Measurements from ENCODE around the gene NRCAM. TPM values are rescaled to one million over a fixed set of nuclear protein-coding genes. Genes with fewer than 3 reads are reported as not detected.
"Not testable (repeated sequence)": the region's sequence is repeated elsewhere in the genome, so short reads cannot be mapped to it uniquely, and the experiment has no call there.

The NRCAM gene
- polyA plus RNA-seq, 1 donor from 2014 or later = 0.49 TPM

GRCh38 chr7:108374899-108375298, 81.3 kb downstream of the NRCAM start:
- peaks cover 0 to 1% (median 0%) of the 10 kb centered on the region in 3 donors for H3K4me1 Mint-ChIP-seq
- no peak overlapping the region for H3K4me3 Mint-ChIP-seq
- no peaks in the 10 kb centered on the region for H3K27me3 Mint-ChIP-seq
- H3K27ac Mint-ChIP-seq = no peak overlapping the region
- peaks cover 2% of the 10 kb centered on the region for H3K36me3 Mint-ChIP-seq
- H3K9me3 Mint-ChIP-seq = peaks cover 0 to 2% (median 2%) of the 10 kb centered on the region in 3 donors

GRCh38 chr7:108372618-108373017, 83.6 kb downstream of the NRCAM start:
- Mint-ChIP-seq H3K4me1 (peaks cover 0 to 1% (median 0%) of the 10 kb centered on the region in 3 donors), H3K9me3 (peaks cover 0 to 2% (median 2%) of the 10 kb centered on the region in 3 donors)

GRCh38 chr7:108370616-108371015, 85.6 kb downstream of the NRCAM start:
- H3K36me3 Mint-ChIP-seq = peaks cover 2% of the 10 kb centered on the region
- H3K4me3 Mint-ChIP-seq = no peak overlapping the region
- H3K4me1 Mint-ChIP-seq = peaks cover 2 to 5% (median 3%) of the 10 kb centered on the region in 3 donors
- H3K27ac Mint-ChIP-seq = no peak overlapping the region
- peaks cover 0 to 2% (median 2%) of the 10 kb centered on the region in 3 donors for H3K9me3 Mint-ChIP-seq
- peaks cover 3% of the 10 kb centered on the region for H3K27me3 Mint-ChIP-seq

More at GRCh38 chr7:108372618-108373017, 83.6 kb downstream of the NRCAM start:
- H3K4me3 Mint-ChIP-seq = no peak overlapping the region
- H3K27me3 Mint-ChIP-seq = no peaks in the 10 kb centered on the region
- peaks cover 2% of the 10 kb centered on the region for H3K36me3 Mint-ChIP-seq
- no peak overlapping the region for H3K27ac Mint-ChIP-seq

- peaks cover 2% of the 10 kb centered on the region for H3K36me3 Mint-ChIP-seq
- H3K4me1 Mint-ChIP-seq = peaks cover 2 to 5% (median 3%) of the 10 kb centered on the region in 3 donors
- peaks cover 2% of the 10 kb centered on the region in 3 donors for H3K9me3 Mint-ChIP-seq
- H3K27ac Mint-ChIP-seq = no peak overlapping the region
- no peak overlapping the region for H3K4me3 Mint-ChIP-seq
- H3K27me3 Mint-ChIP-seq = peaks cover 3% of the 10 kb centered on the region
Measured at GRCh38 chr7:108368466-108368865, 87.8 kb downstream of the NRCAM start.

- no peak overlapping the region for H3K27ac Mint-ChIP-seq
- peaks cover 2% of the 10 kb centered on the region for H3K36me3 Mint-ChIP-seq
- no peak overlapping the region for H3K4me3 Mint-ChIP-seq
- H3K9me3 Mint-ChIP-seq = peaks cover 1 to 5% (median 2%) of the 10 kb centered on the region in 3 donors
- peaks cover 2 to 5% (median 2%) of the 10 kb centered on the region in 3 donors for H3K4me1 Mint-ChIP-seq
- H3K27me3 Mint-ChIP-seq = peaks cover 3% of the 10 kb centered on the region
Measured at GRCh38 chr7:108367946-108368345, 88.3 kb downstream of the NRCAM start.

- Mint-ChIP-seq H3K4me3 (no peak overlapping the region), H3K9me3 (peaks cover 0 to 5% (median 2%) of the 10 kb centered on the region in 3 donors), H3K4me1 (peaks cover 2 to 5% (median 3%) of the 10 kb centered on the region in 3 donors), H3K27ac (no peak overlapping the region), H3K27me3 (peaks cover 3% of the 10 kb centered on the region), H3K36me3 (peaks cover 2% of the 10 kb centered on the region)
Measured at GRCh38 chr7:108367314-108367713, 88.9 kb downstream of the NRCAM start.

- H3K4me3 Mint-ChIP-seq = no peak overlapping the region
- no peak overlapping the region for H3K27ac Mint-ChIP-seq
- H3K27me3 Mint-ChIP-seq = peaks cover 3% of the 10 kb centered on the region
- peaks cover 10 to 22% (median 22%) of the 10 kb centered on the region in 3 donors for H3K4me1 Mint-ChIP-seq
- peaks cover 0 to 5% (median 0%) of the 10 kb centered on the region in 3 donors for H3K9me3 Mint-ChIP-seq
- no peaks in the 10 kb centered on the region for H3K36me3 Mint-ChIP-seq
Measured at GRCh38 chr7:108363659-108364058, 92.6 kb downstream of the NRCAM start.

GRCh38 chr7:108360058-108360800, 96.0 kb downstream of the NRCAM start:
- Mint-ChIP-seq H3K4me1 (peaks cover 8 to 20% (median 17%) of the 10 kb centered on the region in 3 donors), H3K9me3 (peaks cover 0 to 5% (median 0%) of the 10 kb centered on the region in 3 donors), H3K27me3 (no peaks in the 10 kb centered on the region), H3K36me3 (no peaks in the 10 kb centered on the region), H3K4me3 (peak overlapping the region in 1 of 4 donors; percentile 67), H3K27ac (peak overlapping the region in 2 of 3 donors; percentile 1 to 36)

- Mint-ChIP-seq H3K27me3 (no peaks in the 10 kb centered on the region), H3K4me1 (peaks cover 8 to 20% (median 17%) of the 10 kb centered on the region in 3 donors), H3K9me3 (peaks cover 0 to 3% (median 0%) of the 10 kb centered on the region in 3 donors), H3K27ac (no peak overlapping the region), H3K4me3 (no peak overlapping the region), H3K36me3 (no peaks in the 10 kb centered on the region)
Measured at GRCh38 chr7:108358553-108358952, 97.7 kb downstream of the NRCAM start.

GRCh38 chr7:108351729-108352131, 104.5 kb downstream of the NRCAM start:
- H3K36me3 Mint-ChIP-seq = no peaks in the 10 kb centered on the region
- H3K4me1 Mint-ChIP-seq = no peaks in the 10 kb centered on the region
- no peak overlapping the region for H3K27ac Mint-ChIP-seq
- H3K27me3 Mint-ChIP-seq = peaks cover 2% of the 10 kb centered on the region
- no peak overlapping the region for H3K4me3 Mint-ChIP-seq
- no peaks in the 10 kb centered on the region for H3K9me3 Mint-ChIP-seq

GRCh38 chr7:108348913-108349312, 107.3 kb downstream of the NRCAM start:
- H3K27me3 Mint-ChIP-seq = peaks cover 2% of the 10 kb centered on the region
- no peak overlapping the region for H3K4me3 Mint-ChIP-seq
- H3K9me3 Mint-ChIP-seq = no peaks in the 10 kb centered on the region
- no peak overlapping the region for H3K27ac Mint-ChIP-seq
- H3K36me3 Mint-ChIP-seq = no peaks in the 10 kb centered on the region
- H3K4me1 Mint-ChIP-seq = no peaks in the 10 kb centered on the region

- no peaks in the 10 kb centered on the region for H3K9me3 Mint-ChIP-seq
- H3K4me3 Mint-ChIP-seq = no peak overlapping the region
- no peak overlapping the region for H3K27ac Mint-ChIP-seq
- H3K36me3 Mint-ChIP-seq = no peaks in the 10 kb centered on the region
- no peaks in the 10 kb centered on the region for H3K4me1 Mint-ChIP-seq
- H3K27me3 Mint-ChIP-seq = peaks cover 2% of the 10 kb centered on the region
Measured at GRCh38 chr7:108347616-108348015, 108.6 kb downstream of the NRCAM start.

- Mint-ChIP-seq H3K27ac (no peak overlapping the region), H3K27me3 (peaks cover 2% of the 10 kb centered on the region), H3K36me3 (no peaks in the 10 kb centered on the region), H3K9me3 (no peaks in the 10 kb centered on the region), H3K4me3 (no peak overlapping the region), H3K4me1 (no peaks in the 10 kb centered on the region)
Measured at GRCh38 chr7:108345710-108346336, 110.4 kb downstream of the NRCAM start.

- no peak overlapping the region for H3K4me3 Mint-ChIP-seq
- H3K36me3 Mint-ChIP-seq = peaks cover 3% of the 10 kb centered on the region
- H3K27ac Mint-ChIP-seq = no peak overlapping the region
- peaks cover 0 to 2% (median 0%) of the 10 kb centered on the region in 3 donors for H3K9me3 Mint-ChIP-seq
- H3K27me3 Mint-ChIP-seq = peaks cover 3% of the 10 kb centered on the region
- no peaks in the 10 kb centered on the region for H3K4me1 Mint-ChIP-seq
Measured at GRCh38 chr7:108340856-108341411, 115.3 kb downstream of the NRCAM start.

GRCh38 chr7:108340406-108340805, 115.8 kb downstream of the NRCAM start:
- H3K9me3 Mint-ChIP-seq, H3K4me3 Mint-ChIP-seq, H3K4me1 Mint-ChIP-seq, H3K27me3 Mint-ChIP-seq, H3K36me3 Mint-ChIP-seq, H3K27ac Mint-ChIP-seq: not testable (repeated sequence)
